Measurements from ENCODE around the gene SNF8. TPM values are rescaled to one million over a fixed set of nuclear protein-coding genes. Genes with fewer than 3 reads are reported as not detected.
"Not testable (repeated sequence)": the region's sequence is repeated elsewhere in the genome, so short reads cannot be mapped to it uniquely, and the experiment has no call there.

SNF8 gene
- total RNA-seq, 1 donor from 2014 or later, result 142 TPM

DNA sequence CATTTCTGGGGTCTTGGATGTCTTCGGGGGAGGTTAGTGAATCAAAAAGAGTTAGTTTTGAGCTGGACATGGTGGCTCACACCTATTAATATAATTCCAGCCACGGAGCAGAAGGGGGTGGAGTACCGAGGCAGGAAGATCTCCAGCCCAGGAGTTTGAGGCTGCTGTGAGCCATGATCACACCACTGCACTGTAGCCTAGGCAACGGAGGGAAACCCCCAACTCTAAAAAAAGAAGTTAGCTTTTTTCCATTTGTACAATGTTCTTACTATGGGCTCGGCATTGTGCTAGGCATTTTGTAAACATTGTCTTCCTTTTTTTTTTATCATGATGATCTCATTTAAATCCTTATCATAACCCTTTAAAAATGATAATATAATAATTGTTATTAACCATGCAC is 8.3 kb upstream of the SNF8 start:
- no peak for DNase-seq (ENCODE audit: low read depth)
- Histone ChIP-seq H3K27me3 (ENCODE audit: control insufficient read depth, insufficient read depth, low read length) (no peaks in the 10 kb centered on the region), H3K36me3 (ENCODE audit: control insufficient read depth, insufficient read depth, low read length) (no peaks in the 10 kb centered on the region), H3K4me3 (ENCODE audit: low read depth, low read length) (no peak overlapping the region)
- TF ChIP-seq, protein P1, sequence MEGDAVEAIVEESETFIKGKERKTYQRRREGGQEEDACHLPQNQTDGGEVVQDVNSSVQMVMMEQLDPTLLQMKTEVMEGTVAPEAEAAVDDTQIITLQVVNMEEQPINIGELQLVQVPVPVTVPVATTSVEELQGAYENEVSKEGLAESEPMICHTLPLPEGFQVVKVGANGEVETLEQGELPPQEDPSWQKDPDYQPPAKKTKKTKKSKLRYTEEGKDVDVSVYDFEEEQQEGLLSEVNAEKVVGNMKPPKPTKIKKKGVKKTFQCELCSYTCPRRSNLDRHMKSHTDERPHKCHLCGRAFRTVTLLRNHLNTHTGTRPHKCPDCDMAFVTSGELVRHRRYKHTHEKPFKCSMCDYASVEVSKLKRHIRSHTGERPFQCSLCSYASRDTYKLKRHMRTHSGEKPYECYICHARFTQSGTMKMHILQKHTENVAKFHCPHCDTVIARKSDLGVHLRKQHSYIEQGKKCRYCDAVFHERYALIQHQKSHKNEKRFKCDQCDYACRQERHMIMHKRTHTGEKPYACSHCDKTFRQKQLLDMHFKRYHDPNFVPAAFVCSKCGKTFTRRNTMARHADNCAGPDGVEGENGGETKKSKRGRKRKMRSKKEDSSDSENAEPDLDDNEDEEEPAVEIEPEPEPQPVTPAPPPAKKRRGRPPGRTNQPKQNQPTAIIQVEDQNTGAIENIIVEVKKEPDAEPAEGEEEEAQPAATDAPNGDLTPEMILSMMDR (IDR thresholded peaks at IDR 0.05; ENCODE audit: insufficient read depth, low read length, poor library complexity, severe bottlenecking), result no peak

DNA sequence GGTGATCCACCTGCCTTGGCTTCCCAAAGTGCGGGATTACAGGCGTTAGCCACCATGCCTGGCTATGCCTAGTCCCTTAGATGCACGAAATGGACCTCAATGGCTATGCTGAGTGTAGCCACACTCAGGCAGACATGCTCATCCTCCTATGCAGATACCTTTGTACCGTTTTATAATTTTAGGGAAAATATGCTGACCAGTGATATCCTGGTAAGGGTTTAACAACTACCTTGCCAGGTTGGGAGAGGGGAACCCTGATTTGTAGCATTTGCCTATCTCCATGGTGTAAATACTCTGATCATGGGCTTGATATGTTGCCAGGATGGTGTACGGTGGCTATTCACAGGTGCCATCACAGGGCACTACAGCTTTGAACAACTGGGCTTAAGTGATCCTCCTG is 6.9 kb upstream of the SNF8 start:
- H3K27me3 ChIP-seq (ENCODE audit: control insufficient read depth, insufficient read depth, low read length), result no peaks in the 10 kb centered on the region
- no peak for DNase-seq (ENCODE audit: low read depth)
- no peak overlapping the region for H3K4me3 ChIP-seq (ENCODE audit: low read depth, low read length)
- TF ChIP-seq, protein P1 (IDR thresholded peaks at IDR 0.05; ENCODE audit: insufficient read depth, low read length, poor library complexity, severe bottlenecking), result no peak
- H3K36me3 ChIP-seq (ENCODE audit: control insufficient read depth, insufficient read depth, low read length), result no peaks in the 10 kb centered on the region

DNA sequence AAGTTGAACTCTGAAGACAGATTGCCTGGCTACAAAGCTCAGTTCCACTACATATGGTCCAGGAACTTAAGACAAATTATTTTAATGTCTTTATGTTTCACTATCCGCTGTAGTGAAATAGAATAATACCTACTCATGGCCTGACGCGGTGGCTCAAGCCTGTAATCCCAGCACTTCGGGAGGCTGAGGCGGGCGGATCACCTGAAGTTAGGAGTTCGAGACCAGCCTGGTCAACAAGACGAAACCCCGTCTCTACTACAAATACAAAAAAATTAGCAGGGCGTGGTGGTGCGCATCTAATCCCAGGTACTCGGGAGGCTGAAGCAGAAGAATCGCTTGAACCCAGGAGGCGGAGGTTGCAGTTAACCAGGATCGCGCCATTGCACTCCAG is 614 bp upstream of the SNF8 start:
- DNase-seq (ENCODE audit: low read depth); H3K36me3 ChIP-seq (ENCODE audit: control insufficient read depth, insufficient read depth, low read length); H3K27me3 ChIP-seq (ENCODE audit: control insufficient read depth, insufficient read depth, low read length): not testable (repeated sequence)
- peak overlapping the region; percentile 89 for H3K4me3 ChIP-seq (ENCODE audit: low read depth, low read length)

DNA sequence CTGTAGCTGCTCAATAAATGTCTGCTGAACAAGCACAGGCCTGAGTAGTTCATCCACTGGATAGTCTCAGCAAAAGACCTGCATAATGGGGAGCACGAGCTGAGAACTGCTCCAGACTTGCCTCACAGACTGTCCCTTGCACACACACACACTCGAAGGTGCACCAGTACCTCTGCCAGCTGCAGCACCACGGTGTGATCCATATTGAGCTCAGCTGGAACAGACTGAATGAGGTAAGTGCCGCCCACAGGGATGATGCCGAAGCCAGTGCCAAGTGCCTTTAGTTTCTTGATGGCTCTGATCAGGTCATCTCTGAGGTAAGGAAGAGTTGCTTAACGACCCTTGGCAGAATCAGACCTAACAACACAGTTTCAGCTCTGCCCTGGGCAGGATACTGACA is 11.6 kb downstream of the SNF8 start:
- H3K27me3 ChIP-seq (ENCODE audit: control insufficient read depth, insufficient read depth, low read length), result no peaks in the 10 kb centered on the region
- no peak for DNase-seq (ENCODE audit: low read depth)
- TF ChIP-seq, protein P1 (IDR thresholded peaks at IDR 0.05; ENCODE audit: insufficient read depth, low read length, poor library complexity, severe bottlenecking), result no peak
- H3K36me3 ChIP-seq (ENCODE audit: control insufficient read depth, insufficient read depth, low read length), result peaks cover 3% of the 10 kb centered on the region
- no peak overlapping the region for H3K4me3 ChIP-seq (ENCODE audit: low read depth, low read length)

DNA sequence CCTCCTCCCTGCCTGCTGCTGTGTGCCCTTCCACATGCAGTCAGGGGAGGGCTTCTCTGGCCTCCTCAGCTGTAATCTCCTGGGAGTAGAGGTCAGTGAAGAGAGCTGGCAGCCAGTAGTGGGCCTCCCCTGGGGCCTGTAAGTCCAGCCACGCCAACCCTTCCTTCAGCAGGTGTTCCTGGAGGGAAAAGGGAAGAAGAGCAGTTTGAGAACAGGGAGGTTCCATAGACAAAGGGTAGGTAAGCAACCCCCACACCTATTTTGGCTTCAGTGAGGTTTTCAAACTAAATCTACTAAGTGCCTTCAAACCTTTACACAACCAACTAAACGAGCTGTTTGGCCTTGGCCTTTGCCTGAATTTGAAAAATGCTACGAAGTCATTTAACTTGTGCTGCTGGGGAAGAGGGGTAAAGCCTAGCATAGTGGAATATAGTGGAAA is 14.2 kb downstream of the SNF8 start:
- TF ChIP-seq, protein P1 (IDR thresholded peaks at IDR 0.05; ENCODE audit: insufficient read depth, low read length, poor library complexity, severe bottlenecking), result no peak
- Histone ChIP-seq H3K4me3 (ENCODE audit: low read depth, low read length) (no peak overlapping the region), H3K36me3 (ENCODE audit: control insufficient read depth, insufficient read depth, low read length) (peaks cover 6% of the 10 kb centered on the region), H3K27me3 (ENCODE audit: control insufficient read depth, insufficient read depth, low read length) (no peaks in the 10 kb centered on the region)
- DNase-seq (ENCODE audit: low read depth), result no peak

DNA sequence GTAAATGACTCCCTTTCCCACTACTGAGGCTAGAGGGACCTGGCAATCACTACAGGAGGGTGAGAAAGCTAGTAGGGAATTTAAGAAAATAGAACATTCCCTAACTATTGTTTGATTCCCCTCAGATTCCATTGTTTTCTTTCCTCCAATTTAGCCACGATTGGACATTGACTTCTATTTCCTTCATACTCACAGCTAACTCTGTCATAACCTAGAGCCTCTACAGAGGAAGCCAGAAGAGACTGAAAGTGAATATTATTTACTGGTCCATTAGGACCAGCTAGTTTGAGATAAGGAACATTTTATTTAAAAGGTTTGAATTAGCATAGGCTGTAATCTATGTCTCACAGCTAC is 14.9 kb downstream of the SNF8 start:
- TF ChIP-seq, protein P1 (IDR thresholded peaks at IDR 0.05; ENCODE audit: insufficient read depth, low read length, poor library complexity, severe bottlenecking), result no peak
- no peak for DNase-seq (ENCODE audit: low read depth)
- Histone ChIP-seq H3K4me3 (ENCODE audit: low read depth, low read length) (no peak overlapping the region), H3K27me3 (ENCODE audit: control insufficient read depth, insufficient read depth, low read length) (no peaks in the 10 kb centered on the region), H3K36me3 (ENCODE audit: control insufficient read depth, insufficient read depth, low read length) (peaks cover 6% of the 10 kb centered on the region)

Measured in kidney epithelial cell (primary cell).